WTC11 (cell line): ENCODE measurements around the gene KIT. TPM values are rescaled to one million over a fixed set of nuclear protein-coding genes. Genes with fewer than 3 reads are reported as not detected.

Experiments used
- ATAC-seq: fragments of 200-7000 bp; cut with Tn5 transposase; 2 replicates; pipeline ENCODE4 v1.10.0; 2021; ENCODE audit warnings: mild to moderate bottlenecking, moderate library complexity
- CTCF ChIA-PET: fragments of 300-600 bp; sonication (Branson Sonifier 250); formaldehyde crosslinking; loops from one replicate; lab custom pipeline; 2021; ENCODE audit warnings: antibody characterized with exemption; lab: Charles Lee
- POLR2A ChIA-PET: fragments of 350-600 bp; sonication (Branson Sonifier 250); formaldehyde crosslinking; loops from one replicate; lab custom pipeline; 2021; ENCODE audit warnings: antibody characterized with exemption; lab: Charles Lee
- DNase-seq: peaks from one replicate; pipeline ENCODE4 v3.0.0; 2021; ENCODE audit warnings: low spot score
- H3K27ac Mint-ChIP-seq: 2 replicates; pipeline ENCODE4 v1.8.0; 2021; ENCODE audit warnings: mixed read lengths
- H3K27me3 Mint-ChIP-seq: 2 replicates; pipeline ENCODE4 v1.8.0; 2021; ENCODE audit warnings: low read depth, mild to moderate bottlenecking, moderate library complexity, mixed read lengths
- H3K36me3 Mint-ChIP-seq: 2 replicates; pipeline ENCODE4 v1.8.0; 2021; ENCODE audit warnings: mixed read lengths
- H3K4me1 Mint-ChIP-seq: 2 replicates; pipeline ENCODE4 v1.8.0; 2022; ENCODE audit warnings: mixed read lengths
- H3K4me3 Mint-ChIP-seq: 2 replicates; pipeline ENCODE4 v1.8.0; 2021; ENCODE audit warnings: mild to moderate bottlenecking, moderate library complexity, mixed read lengths
- H3K9me3 Mint-ChIP-seq: 2 replicates; pipeline ENCODE4 v1.8.0; 2021; ENCODE audit warnings: mixed read lengths
- CBFB ChIP-seq: sonication (generic); formaldehyde crosslinking; IDR thresholded peaks from 2 replicates; pipeline ENCODE4 v1.8.1; 2022; ENCODE audit warnings: mild to moderate bottlenecking, low read depth, missing genetic modification reagents
- CREB1 ChIP-seq: sonication (generic); formaldehyde crosslinking; IDR thresholded peaks from 2 replicates; pipeline ENCODE4 v1.8.0; 2023; ENCODE audit warnings: mild to moderate bottlenecking, missing genetic modification reagents
- CREM ChIP-seq: sonication (generic); formaldehyde crosslinking; IDR thresholded peaks from 2 replicates; pipeline ENCODE4 v1.8.1; 2022; ENCODE audit warnings: mild to moderate bottlenecking, missing genetic modification reagents, moderate library complexity
- ELF4 ChIP-seq: sonication (generic); formaldehyde crosslinking; IDR thresholded peaks from 2 replicates; pipeline ENCODE4 v1.8.1; 2022; ENCODE audit warnings: low read depth, mild to moderate bottlenecking, moderate library complexity, missing genetic modification reagents
- ESRRA ChIP-seq: sonication (generic); formaldehyde crosslinking; IDR thresholded peaks from 2 replicates; pipeline ENCODE4 v1.8.1; 2022; ENCODE audit warnings: mild to moderate bottlenecking, missing genetic modification reagents, borderline replicate concordance
- FOXJ3 ChIP-seq: sonication (generic); formaldehyde crosslinking; IDR thresholded peaks from 2 replicates; pipeline ENCODE4 v1.9.0; 2021; ENCODE audit warnings: missing genetic modification reagents, mild to moderate bottlenecking, borderline replicate concordance
- FOXP1 ChIP-seq: sonication (generic); formaldehyde crosslinking; IDR thresholded peaks from 2 replicates; pipeline ENCODE4 v1.8.0; 2022; ENCODE audit warnings: missing genetic modification reagents, mild to moderate bottlenecking, moderate library complexity, borderline replicate concordance
- GABPB1 ChIP-seq: sonication (generic); formaldehyde crosslinking; IDR thresholded peaks from 2 replicates; pipeline ENCODE4 v1.8.1; 2023; ENCODE audit warnings: mild to moderate bottlenecking, missing genetic modification reagents
- GRHL2 ChIP-seq: fragments of 250-450 bp; sonication (Bioruptor Pico); IDR thresholded peaks from 2 replicates; pipeline ENCODE4 v1.8.0; 2022; ENCODE audit warnings: mild to moderate bottlenecking, moderate library complexity; ENCODE audit not compliant: insufficient replicate concordance, severe bottlenecking
- IRF2 ChIP-seq: sonication (generic); formaldehyde crosslinking; IDR thresholded peaks from 2 replicates; pipeline ENCODE4 v1.8.0; 2022; ENCODE audit warnings: low read depth, missing genetic modification reagents, borderline replicate concordance
- JAZF1 ChIP-seq: fragments of 250-450 bp; sonication (Bioruptor Pico); IDR thresholded peaks from 2 replicates; pipeline ENCODE4 v1.9.0; 2021; ENCODE audit warnings: moderate library complexity, mild to moderate bottlenecking, inconsistent platforms
- MXD4 ChIP-seq: fragments of 250-450 bp; sonication (Bioruptor Pico); IDR thresholded peaks from 2 replicates; pipeline ENCODE4 v1.8.0; 2021; ENCODE audit warnings: mild to moderate bottlenecking, moderate library complexity, borderline replicate concordance
- MYBL2 ChIP-seq: sonication (generic); formaldehyde crosslinking; IDR thresholded peaks from 2 replicates; pipeline ENCODE4 v1.8.1; 2023; ENCODE audit warnings: mild to moderate bottlenecking, moderate library complexity, missing genetic modification reagents
- NFATC4 ChIP-seq: fragments of 250-450 bp; sonication (Bioruptor Pico); IDR thresholded peaks from 2 replicates; pipeline ENCODE4 v1.9.0; 2021; ENCODE audit warnings: mild to moderate bottlenecking
- NR1H2 ChIP-seq: sonication (generic); formaldehyde crosslinking; IDR thresholded peaks from 2 replicates; pipeline ENCODE4 v1.9.0; 2021; ENCODE audit warnings: mild to moderate bottlenecking, moderate library complexity, missing genetic modification reagents
- RORB ChIP-seq: fragments of 250-450 bp; sonication (Bioruptor Pico); IDR thresholded peaks from 2 replicates; pipeline ENCODE4 v1.9.0; 2021; ENCODE audit warnings: mild to moderate bottlenecking
- SMAD3 ChIP-seq: sonication (generic); formaldehyde crosslinking; IDR thresholded peaks from 2 replicates; pipeline ENCODE4 v1.8.0; 2022; ENCODE audit warnings: missing genetic modification reagents, mild to moderate bottlenecking, borderline replicate concordance
- SP1 ChIP-seq: sonication (generic); formaldehyde crosslinking; conservative IDR thresholded peaks from 2 replicates; pipeline ENCODE4 v1.8.1; 2022; ENCODE audit warnings: missing genetic modification reagents
- ZNF121 ChIP-seq: sonication (generic); formaldehyde crosslinking; IDR thresholded peaks from 2 replicates; pipeline ENCODE4 v1.8.0; 2023; ENCODE audit warnings: missing genetic modification reagents
- ZNF317 ChIP-seq: sonication (generic); formaldehyde crosslinking; IDR thresholded peaks from 2 replicates; pipeline ENCODE4 v1.8.1; 2023; ENCODE audit warnings: low read depth, mild to moderate bottlenecking, moderate library complexity, missing genetic modification reagents, borderline replicate concordance
- ZNF396 ChIP-seq: fragments of 250-450 bp; sonication (Bioruptor Pico); IDR thresholded peaks from 2 replicates; pipeline ENCODE4 v1.8.0; 2021; ENCODE audit warnings: mild to moderate bottlenecking, moderate library complexity, borderline replicate concordance
- ZNF671 ChIP-seq: fragments of 250-450 bp; sonication (Bioruptor Pico); IDR thresholded peaks from 2 replicates; pipeline ENCODE4 v1.8.0; 2021; ENCODE audit warnings: mild to moderate bottlenecking
- total RNA-seq: library from RNA; stranded (reverse); gene quantifications from 3 replicates; pipeline ENCODE4 v1.2.3, GENCODE V29; 2021
- TF ChIP-seq, protein P1 (sequence below): sonication (generic); formaldehyde crosslinking; IDR thresholded peaks from 2 replicates; pipeline ENCODE4 v1.8.1; 2022; ENCODE audit warnings: low read depth, mild to moderate bottlenecking, moderate library complexity, missing genetic modification reagents, borderline replicate concordance
- TF ChIP-seq, protein P2 (sequence below): sonication (generic); formaldehyde crosslinking; IDR thresholded peaks from 2 replicates; pipeline ENCODE4 v1.8.0; 2022; ENCODE audit warnings: mild to moderate bottlenecking, missing genetic modification reagents
- TF ChIP-seq, protein P3 (sequence below): sonication (generic); formaldehyde crosslinking; IDR thresholded peaks from 2 replicates; pipeline ENCODE4 v1.8.0; 2023; ENCODE audit warnings: mild to moderate bottlenecking, missing genetic modification reagents
- TF ChIP-seq, protein P4 (sequence below): sonication (generic); formaldehyde crosslinking; IDR thresholded peaks from 2 replicates; pipeline ENCODE4 v1.8.1; 2022; ENCODE audit warnings: low read depth, missing genetic modification reagents, borderline replicate concordance
- TF ChIP-seq, protein P5 (sequence below): sonication (generic); formaldehyde crosslinking; IDR thresholded peaks from 2 replicates; pipeline ENCODE4 v1.8.1; 2022; ENCODE audit warnings: mild to moderate bottlenecking, missing genetic modification reagents, moderate library complexity, borderline replicate concordance

KIT gene
- total RNA-seq, 1 experiment from 2014 or later, result 23.3 TPM

DNA sequence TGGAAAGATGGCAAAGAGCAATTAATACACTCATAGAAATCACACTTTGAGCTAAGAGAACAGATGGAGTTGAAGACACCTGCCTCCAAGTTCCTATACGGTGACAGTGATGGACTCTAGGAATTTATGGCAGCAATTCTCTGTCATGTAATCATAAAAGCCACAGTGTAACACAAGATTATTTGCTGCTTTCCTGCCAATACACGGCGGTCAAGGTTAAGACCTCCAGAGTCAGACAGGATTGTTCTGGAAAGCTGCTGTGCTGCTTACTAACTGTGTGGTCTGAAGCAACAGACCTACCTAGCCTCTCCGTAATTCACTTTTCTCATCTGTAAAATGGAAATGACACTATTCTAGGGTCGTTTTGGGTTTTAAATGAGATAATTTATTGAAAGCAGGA is 14.6 kb upstream of the KIT start (continued):
- TF ChIP-seq MXD4 (CRISPR knock-in tag) (no peak), CREB1 (CRISPR knock-in tag) (no peak), ESRRA (no peak), JAZF1 (no peak), NFATC4 (CRISPR knock-in tag) (no peak), GABPB1 (CRISPR knock-in tag) (no peak), FOXP1 (CRISPR knock-in tag) (no peak), ELF4 (CRISPR knock-in tag) (no peak)
- TF ChIP-seq, protein P1, sequence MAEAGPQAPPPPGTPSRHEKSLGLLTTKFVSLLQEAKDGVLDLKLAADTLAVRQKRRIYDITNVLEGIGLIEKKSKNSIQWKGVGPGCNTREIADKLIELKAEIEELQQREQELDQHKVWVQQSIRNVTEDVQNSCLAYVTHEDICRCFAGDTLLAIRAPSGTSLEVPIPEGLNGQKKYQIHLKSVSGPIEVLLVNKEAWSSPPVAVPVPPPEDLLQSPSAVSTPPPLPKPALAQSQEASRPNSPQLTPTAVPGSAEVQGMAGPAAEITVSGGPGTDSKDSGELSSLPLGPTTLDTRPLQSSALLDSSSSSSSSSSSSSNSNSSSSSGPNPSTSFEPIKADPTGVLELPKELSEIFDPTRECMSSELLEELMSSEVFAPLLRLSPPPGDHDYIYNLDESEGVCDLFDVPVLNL (CRISPR knock-in tag), result no peak

DNA sequence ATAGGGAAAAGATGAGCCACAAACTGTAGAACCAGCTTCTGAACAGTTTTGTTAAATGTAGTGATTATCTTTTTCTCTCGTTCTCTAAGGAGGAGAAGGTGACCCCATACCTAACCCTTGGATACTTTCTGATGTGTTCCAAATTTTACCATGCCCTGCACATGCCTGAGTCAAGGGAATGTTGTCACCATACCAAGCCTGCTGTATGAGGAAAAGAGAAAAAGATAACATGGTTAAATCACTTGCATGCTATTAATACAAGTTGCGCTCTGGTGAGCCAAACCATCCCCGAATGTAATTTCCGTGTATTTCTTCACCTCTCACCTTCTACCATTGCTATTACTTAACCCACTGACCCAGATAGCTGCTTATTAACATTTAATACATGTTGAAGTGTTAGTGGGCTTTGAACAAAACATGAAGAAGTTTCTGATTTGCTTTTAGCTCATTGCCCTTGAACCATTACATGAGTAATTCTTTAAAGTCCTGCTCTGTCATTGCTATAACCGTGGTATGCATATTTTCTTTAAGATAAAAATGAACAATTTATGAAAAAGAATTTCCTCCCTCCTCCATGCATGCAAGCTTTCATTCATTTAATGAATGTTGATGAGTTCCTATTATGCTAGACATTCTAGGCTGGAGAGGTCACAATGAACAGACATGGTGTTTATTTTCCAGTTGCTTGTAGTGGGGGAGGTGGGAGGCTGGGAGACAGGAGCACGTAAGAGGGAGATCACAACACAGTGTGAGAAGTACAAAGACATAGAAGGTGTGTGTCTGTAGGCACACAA is 13.6 kb upstream of the KIT start:
- no peak for DNase-seq
- peaks cover 5% of the 10 kb centered on the region for H3K4me1 Mint-ChIP-seq
- no peak overlapping the region for H3K4me3 Mint-ChIP-seq
- no peak overlapping the region for H3K27ac Mint-ChIP-seq
- POLR2A ChIA-PET, result no interaction called here
- H3K27me3 Mint-ChIP-seq, result no peaks in the 10 kb centered on the region; the same call in 1 of the 2 replicates
- TF ChIP-seq ZNF317 (CRISPR knock-in tag) (no peak), ESRRA (no peak), ZNF121 (CRISPR knock-in tag) (no peak), CBFB (CRISPR knock-in tag) (no peak)
- TF ChIP-seq, all 79 proteins: peak for 0
- Mint-ChIP-seq H3K9me3 (no peaks in the 10 kb centered on the region), H3K36me3 (no peaks in the 10 kb centered on the region)
- ATAC-seq, result no peak
- CTCF ChIA-PET, result no interaction called here

DNA sequence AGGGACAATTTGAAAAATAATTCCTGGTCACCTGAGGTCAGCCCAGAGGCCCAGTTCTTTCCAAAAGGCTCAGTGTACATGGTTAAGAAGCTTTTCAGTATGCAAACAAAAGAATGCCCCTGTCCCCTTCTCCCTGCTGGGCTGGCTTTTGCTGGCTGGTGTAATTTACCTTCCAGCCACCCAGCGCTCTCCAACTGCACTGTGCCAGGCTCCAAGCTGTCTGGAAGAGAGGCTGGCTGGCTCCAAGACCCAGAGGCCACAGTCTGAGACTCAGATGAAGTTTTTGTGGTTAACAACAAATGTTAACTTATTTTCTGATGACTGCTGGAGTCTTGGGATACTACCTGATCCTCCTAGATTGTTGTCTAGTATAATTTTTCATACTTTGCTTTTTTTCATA is 11.9 kb upstream of the KIT start:
- no peak for DNase-seq
- H3K4me3 Mint-ChIP-seq, result no peak overlapping the region
- H3K36me3 Mint-ChIP-seq, result no peaks in the 10 kb centered on the region
- no peak for ATAC-seq
- no peaks in the 10 kb centered on the region; the same call in 1 of the 2 replicates for H3K27me3 Mint-ChIP-seq
- CTCF ChIA-PET, result no interaction called here
- no peak overlapping the region for H3K27ac Mint-ChIP-seq
- POLR2A ChIA-PET, result no interaction called here
- no peaks in the 10 kb centered on the region for H3K9me3 Mint-ChIP-seq
- peaks cover 3% of the 10 kb centered on the region for H3K4me1 Mint-ChIP-seq
- TF ChIP-seq IRF2 (CRISPR knock-in tag) (no peak), ZNF396 (CRISPR knock-in tag) (no peak), MYBL2 (CRISPR knock-in tag) (no peak), SP1 (CRISPR knock-in tag) (no peak), ZNF671 (CRISPR knock-in tag) (no peak), CREM (CRISPR knock-in tag) (no peak), ZNF121 (CRISPR knock-in tag) (no peak), NR1H2 (no peak), FOXJ3 (no peak), MXD4 (CRISPR knock-in tag) (no peak), GRHL2 (no peak), SMAD3 (CRISPR knock-in tag) (no peak), GABPB1 (CRISPR knock-in tag) (no peak), RORB (CRISPR knock-in tag) (no peak)
- TF ChIP-seq, protein P2, sequence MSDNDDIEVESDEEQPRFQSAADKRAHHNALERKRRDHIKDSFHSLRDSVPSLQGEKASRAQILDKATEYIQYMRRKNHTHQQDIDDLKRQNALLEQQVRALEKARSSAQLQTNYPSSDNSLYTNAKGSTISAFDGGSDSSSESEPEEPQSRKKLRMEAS, result no peak
- TF ChIP-seq, protein P3, sequence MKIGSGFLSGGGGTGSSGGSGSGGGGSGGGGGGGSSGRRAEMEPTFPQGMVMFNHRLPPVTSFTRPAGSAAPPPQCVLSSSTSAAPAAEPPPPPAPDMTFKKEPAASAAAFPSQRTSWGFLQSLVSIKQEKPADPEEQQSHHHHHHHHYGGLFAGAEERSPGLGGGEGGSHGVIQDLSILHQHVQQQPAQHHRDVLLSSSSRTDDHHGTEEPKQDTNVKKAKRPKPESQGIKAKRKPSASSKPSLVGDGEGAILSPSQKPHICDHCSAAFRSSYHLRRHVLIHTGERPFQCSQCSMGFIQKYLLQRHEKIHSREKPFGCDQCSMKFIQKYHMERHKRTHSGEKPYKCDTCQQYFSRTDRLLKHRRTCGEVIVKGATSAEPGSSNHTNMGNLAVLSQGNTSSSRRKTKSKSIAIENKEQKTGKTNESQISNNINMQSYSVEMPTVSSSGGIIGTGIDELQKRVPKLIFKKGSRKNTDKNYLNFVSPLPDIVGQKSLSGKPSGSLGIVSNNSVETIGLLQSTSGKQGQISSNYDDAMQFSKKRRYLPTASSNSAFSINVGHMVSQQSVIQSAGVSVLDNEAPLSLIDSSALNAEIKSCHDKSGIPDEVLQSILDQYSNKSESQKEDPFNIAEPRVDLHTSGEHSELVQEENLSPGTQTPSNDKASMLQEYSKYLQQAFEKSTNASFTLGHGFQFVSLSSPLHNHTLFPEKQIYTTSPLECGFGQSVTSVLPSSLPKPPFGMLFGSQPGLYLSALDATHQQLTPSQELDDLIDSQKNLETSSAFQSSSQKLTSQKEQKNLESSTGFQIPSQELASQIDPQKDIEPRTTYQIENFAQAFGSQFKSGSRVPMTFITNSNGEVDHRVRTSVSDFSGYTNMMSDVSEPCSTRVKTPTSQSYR, result no peak
- TF ChIP-seq, protein P4, sequence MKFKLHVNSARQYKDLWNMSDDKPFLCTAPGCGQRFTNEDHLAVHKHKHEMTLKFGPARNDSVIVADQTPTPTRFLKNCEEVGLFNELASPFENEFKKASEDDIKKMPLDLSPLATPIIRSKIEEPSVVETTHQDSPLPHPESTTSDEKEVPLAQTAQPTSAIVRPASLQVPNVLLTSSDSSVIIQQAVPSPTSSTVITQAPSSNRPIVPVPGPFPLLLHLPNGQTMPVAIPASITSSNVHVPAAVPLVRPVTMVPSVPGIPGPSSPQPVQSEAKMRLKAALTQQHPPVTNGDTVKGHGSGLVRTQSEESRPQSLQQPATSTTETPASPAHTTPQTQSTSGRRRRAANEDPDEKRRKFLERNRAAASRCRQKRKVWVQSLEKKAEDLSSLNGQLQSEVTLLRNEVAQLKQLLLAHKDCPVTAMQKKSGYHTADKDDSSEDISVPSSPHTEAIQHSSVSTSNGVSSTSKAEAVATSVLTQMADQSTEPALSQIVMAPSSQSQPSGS, result no peak
- TF ChIP-seq, protein P5, sequence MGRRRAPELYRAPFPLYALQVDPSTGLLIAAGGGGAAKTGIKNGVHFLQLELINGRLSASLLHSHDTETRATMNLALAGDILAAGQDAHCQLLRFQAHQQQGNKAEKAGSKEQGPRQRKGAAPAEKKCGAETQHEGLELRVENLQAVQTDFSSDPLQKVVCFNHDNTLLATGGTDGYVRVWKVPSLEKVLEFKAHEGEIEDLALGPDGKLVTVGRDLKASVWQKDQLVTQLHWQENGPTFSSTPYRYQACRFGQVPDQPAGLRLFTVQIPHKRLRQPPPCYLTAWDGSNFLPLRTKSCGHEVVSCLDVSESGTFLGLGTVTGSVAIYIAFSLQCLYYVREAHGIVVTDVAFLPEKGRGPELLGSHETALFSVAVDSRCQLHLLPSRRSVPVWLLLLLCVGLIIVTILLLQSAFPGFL (CRISPR knock-in tag), result no peak
